ENCODE data around the gene SLC25A27.
"Not testable (repeated sequence)": the region's sequence is repeated elsewhere in the genome, so short reads cannot be mapped to it uniquely, and the experiment has no call there.

SLC25A27 gene, protein sequence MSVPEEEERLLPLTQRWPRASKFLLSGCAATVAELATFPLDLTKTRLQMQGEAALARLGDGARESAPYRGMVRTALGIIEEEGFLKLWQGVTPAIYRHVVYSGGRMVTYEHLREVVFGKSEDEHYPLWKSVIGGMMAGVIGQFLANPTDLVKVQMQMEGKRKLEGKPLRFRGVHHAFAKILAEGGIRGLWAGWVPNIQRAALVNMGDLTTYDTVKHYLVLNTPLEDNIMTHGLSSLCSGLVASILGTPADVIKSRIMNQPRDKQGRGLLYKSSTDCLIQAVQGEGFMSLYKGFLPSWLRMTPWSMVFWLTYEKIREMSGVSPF
- total RNA-seq: 0.35 to 1.7 (median 0.87) reads per million in 3 experiments

GRCh38 chr6:46652603-46653438 is at the start of gene SLC25A27, which contains the start of gene CYP39A1:
TSS of gene SLC25A27 (plus strand) at chr6:46652975. CDS start at chr6:46653193, 218 bp downstream.
TSS of gene CYP39A1 (minus strand) at chr6:46652818. CDS start at chr6:46652582, 236 bp downstream.
- DNase-seq: peak; percentile 70

- DNase-seq: no peak
Measured at GRCh38 chr6:46605091-46605797, 47.5 kb upstream of the SLC25A27 start.

DNA sequence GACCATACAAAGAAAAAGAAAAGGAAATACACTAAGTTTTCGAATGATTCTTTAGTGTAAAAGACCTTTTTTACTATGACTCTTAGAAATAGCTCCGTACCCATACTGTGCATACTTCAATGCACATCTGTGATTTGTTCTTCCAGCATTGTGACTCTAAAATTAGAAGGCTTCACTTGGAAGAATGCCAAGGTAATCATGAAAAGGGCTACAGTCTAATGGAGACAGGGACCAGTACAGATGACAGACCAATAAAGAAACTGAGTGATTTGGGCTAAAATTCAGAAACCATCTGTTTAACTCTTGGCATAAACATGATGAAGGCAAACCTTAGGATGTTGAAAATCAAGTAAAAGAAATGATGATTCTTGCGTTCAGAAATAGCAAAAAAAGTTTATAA is 46.4 kb upstream of the SLC25A27 start:
- DNase-seq: no peak

DNA sequence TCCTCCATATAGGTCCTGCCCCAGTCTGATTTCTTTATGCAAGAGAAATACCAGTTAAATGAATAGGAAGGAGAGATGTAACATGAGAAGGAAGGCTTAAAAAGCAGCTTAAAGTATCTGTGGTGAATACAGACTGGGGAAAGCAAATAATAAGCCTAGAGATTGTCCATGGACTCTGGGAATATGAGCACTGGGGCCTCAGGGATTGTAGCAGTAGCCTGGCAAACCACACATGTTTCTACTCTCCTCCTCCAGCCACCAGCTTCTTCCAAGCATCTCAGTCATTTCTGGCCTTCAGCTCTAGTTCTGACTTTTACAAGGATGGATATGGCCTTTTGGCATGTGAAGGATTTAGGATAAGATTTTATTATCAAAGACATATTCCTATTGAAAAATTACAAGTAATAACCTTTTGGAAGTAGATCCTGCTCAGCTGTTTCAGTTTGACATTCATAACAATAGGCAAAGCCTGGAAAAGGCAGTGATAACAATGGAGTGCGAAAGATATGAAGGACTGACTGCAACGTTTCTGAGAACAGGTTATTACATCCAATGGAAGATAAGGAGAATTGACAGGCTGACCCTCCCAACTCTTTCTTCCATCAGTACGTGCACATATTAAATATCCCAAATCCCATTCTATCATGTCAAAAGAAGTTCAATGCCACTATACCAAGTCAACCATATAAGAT is 41.8 kb upstream of the SLC25A27 start:
- no peak for DNase-seq

GRCh38 chr6:46612645-46613044 is 40.1 kb upstream of the SLC25A27 start:
- no peak for DNase-seq

GRCh38 chr6:46618726-46619125 is 34.0 kb upstream of the SLC25A27 start:
- DNase-seq: no peak

DNA sequence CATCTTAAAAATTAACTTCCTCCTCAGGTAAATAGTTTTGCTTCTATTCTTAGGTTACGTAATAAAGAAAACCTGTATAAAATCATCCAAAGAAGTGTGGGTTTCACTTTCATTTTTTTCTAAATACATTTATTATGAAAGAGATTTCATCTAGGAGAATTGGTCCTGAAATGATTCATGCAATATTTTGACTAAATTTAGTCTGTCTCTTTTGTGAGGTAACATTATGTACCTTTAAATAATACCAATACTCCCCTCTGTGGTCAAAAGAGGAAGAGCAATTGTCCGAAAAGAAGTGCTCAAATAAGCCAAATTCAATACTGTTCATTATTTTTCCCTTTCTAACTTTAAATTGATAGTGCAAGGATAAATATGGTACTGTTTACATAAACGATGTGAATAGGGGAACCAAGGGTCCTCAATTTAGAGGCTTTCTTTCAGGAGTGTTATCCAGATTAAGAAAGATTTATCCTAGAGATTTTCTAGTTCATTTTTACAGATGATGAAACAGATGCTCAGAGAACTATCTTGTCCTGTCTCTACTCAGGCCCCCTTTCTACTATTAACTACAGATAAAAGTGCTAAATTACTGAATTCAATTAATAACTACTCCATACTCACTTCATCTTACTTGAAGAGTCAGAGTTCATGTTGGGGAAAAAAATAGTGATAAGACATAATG is 26.4 kb upstream of the SLC25A27 start:
- DNase-seq: peak; percentile 19

DNA sequence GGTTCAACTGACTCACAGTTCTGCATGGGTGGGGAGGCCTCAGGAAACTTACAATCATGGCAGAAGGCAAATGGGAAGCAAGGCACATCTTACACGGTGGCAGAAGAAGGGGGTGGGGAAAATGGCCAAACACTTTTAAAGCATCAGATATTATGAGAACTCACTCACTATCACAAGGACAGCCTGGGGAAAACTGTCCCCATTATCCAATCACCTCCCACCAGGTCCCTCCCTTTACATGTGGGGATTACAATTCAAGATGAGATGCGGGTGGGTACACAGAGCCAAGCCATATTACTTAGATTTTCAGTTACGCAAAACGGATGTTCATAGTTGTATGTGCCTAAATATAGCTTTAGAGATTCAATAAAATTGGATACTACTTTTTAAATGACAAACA is 25.8 kb upstream of the SLC25A27 start:
- no peak for DNase-seq

GRCh38 chr6:46628498-46628897 is 24.3 kb upstream of the SLC25A27 start:
- no peak for DNase-seq

GRCh38 chr6:46628976-46629375 is 23.8 kb upstream of the SLC25A27 start:
- no peak for DNase-seq

DNA sequence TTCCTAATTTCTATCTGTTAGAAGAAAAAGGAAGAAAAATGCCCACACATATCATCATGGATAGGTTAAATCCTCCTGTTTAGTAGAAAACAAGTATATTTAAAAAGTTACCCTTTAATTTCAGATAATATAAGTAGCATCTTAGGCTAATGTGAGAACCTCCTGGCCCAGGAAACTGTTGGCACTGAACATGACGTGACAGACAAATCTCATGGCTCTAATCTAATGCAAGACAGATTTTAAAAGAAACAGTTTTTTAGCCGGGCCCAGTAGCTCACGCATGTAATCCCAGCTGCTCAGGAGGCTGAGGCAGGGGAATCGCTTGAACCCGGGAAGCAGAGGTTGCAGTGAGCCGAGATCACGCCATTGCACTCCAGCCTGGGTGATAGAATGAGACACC is 23.1 kb upstream of the SLC25A27 start:
- no peak for DNase-seq

- no peak for DNase-seq
Measured at GRCh38 chr6:46632053-46632452, 20.7 kb upstream of the SLC25A27 start.

DNA sequence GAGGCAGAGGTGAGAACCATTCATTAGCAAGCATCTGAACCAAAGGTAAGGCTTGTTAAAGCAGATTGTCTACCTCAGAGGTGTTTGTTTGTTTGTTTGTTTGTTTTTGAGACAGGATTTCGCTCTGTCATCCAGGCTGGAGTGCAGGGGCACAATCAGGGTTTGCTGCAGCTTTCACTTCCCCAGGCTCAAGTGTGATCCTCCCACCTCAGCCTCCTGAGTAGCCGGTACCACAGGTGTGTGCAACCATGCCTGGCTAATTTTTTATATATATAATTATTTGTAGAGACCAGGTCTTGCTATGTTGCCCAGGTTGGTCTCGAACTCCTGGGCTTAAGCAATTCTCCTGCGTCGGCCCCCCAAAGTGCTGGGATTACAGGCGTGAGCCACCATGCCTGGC is 17.3 kb upstream of the SLC25A27 start:
- no peak for DNase-seq

DNA sequence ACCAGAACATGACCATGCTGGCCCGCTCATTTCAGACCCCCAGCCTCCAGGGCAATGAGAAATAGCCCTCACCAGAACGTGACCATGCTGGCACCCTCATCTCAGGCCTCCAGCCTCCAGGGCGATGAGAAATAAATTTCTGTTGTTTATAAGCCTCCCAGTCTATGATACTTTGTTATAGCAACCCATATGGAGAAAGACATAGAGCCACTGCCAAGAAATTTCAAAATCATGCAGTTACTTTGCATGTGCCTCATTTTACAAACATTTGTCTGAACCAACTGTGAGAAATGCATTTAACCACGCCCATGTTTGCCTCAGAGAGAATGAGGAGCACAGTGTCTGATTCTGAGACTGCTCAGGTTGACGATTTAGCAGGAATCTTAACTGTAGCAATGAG is 15.6 kb upstream of the SLC25A27 start:
- DNase-seq: no peak

- DNase-seq: no peak
Measured at GRCh38 chr6:46637933-46638332, 14.8 kb upstream of the SLC25A27 start.

- DNase-seq: no peak
Measured at GRCh38 chr6:46638650-46639049, 14.1 kb upstream of the SLC25A27 start.

- no peak for DNase-seq
Measured at GRCh38 chr6:46642928-46643751, 9.6 kb upstream of the SLC25A27 start.

DNA sequence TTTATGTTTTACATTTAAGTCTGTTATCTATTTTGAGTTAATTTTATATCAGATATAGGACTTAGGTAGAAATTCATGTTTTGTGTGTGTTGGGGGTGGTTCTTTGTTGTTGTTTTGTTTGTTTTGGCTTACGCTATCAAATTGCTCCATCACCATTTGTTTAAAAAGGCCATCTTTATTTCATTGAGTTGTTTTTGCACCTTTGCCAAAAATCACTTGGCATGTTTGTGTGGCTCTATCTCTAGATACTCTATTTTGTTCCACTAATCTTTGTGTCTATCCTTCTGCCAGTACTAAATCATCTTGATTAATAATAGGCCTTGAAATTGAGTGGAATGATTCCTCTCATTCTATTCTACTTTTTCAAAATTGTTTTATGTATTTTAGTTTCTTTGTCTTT is 7.5 kb upstream of the SLC25A27 start:
- no peak for DNase-seq

- not testable (repeated sequence) for DNase-seq
Measured at GRCh38 chr6:46648108-46648507, 4.7 kb upstream of the SLC25A27 start.

- no peak for DNase-seq
Measured at GRCh38 chr6:46648869-46649492, 3.8 kb upstream of the SLC25A27 start.

GRCh38 chr6:46651006-46651405 is 1.8 kb upstream of the SLC25A27 start:
- no peak for DNase-seq
